OCI-LY7 (cell line): ENCODE data around the gene ADGRD1.

ENCODE experiments used
- EZH2phosphoT487 ChIP-seq: fragments of 200-600 bp; sonication (generic); IDR thresholded peaks from 2 replicates; pipeline ENCODE4 v1.6.1; 2018; ENCODE audit warnings: low read depth, borderline replicate concordance, mild to moderate bottlenecking, mixed run types, antibody characterized with exemption, low read length, moderate library complexity, mixed read lengths
- TF ChIP-seq, protein P1 (sequence below): fragments of 200-600 bp; sonication (generic); conservative IDR thresholded peaks from 2 replicates; pipeline ENCODE4 v1.5.1; 2014; ENCODE audit warnings: mild to moderate bottlenecking, antibody characterized with exemption, low read length, moderate library complexity, mixed read lengths

DNA sequence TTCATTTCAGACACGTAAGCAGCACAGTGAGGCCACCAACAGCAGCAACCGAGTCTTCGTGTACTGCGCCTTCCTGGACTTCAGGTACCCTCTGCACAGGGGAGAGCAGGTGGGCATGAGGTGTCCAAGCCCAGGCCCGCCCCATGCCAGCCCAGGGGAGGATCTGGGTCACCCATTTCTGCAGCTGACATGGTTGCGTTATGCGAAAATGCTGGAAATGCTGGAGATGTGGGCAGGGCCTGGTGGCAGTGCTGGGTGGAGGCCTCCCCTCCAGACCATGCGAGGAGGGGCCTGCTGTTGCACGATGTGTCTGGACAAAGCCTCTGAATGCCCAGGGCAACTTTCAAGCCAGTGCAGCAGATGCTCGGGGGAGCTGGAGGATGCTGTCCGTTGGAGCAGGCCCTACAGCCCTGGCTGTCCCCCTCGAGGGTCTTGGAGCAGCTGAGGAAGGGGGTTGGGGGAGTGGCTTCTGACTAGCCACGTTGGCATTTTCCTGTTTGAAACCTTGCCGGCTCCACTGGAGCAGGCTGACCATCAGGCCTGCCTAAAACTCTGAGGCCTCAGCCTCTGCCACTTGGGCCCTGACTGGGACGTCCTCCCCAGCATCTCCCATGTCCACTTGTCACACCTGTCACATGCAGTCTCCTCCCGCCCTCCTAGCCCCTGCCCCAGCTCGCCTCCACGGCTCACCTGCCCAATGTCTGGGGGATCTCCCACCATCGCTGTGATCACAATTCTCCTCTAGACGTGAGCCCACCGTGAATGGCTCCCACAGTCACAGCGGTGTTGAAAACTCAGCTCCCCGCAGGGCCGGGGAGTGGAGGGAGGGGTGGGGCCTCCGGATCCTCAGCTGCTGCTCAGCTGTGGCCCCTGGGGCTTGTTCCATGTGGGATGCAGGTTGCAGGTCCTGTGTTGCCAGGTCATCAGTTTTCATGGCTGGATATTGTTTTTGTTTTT, 123.4 kb downstream of the ADGRD1 start:
- TF ChIP-seq, protein P1, sequence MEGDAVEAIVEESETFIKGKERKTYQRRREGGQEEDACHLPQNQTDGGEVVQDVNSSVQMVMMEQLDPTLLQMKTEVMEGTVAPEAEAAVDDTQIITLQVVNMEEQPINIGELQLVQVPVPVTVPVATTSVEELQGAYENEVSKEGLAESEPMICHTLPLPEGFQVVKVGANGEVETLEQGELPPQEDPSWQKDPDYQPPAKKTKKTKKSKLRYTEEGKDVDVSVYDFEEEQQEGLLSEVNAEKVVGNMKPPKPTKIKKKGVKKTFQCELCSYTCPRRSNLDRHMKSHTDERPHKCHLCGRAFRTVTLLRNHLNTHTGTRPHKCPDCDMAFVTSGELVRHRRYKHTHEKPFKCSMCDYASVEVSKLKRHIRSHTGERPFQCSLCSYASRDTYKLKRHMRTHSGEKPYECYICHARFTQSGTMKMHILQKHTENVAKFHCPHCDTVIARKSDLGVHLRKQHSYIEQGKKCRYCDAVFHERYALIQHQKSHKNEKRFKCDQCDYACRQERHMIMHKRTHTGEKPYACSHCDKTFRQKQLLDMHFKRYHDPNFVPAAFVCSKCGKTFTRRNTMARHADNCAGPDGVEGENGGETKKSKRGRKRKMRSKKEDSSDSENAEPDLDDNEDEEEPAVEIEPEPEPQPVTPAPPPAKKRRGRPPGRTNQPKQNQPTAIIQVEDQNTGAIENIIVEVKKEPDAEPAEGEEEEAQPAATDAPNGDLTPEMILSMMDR: no peak
- no peak for TF ChIP-seq EZH2phosphoT487
